Stimulated activated CD8-positive, alpha-beta memory T cell treated with anti-CD3 and anti-CD28 coated beads, Interleukin-7, amount 100 ng/mL, for 24 hours (primary cell): ENCODE results near the gene MEA1.
"Not testable (repeated sequence)": the region's sequence is repeated elsewhere in the genome, so short reads cannot be mapped to it uniquely, and the experiment has no call there.

ENCODE experiments used
- DNase-seq: peaks from one replicate; pipeline ENCODE4 v3.0.0-alpha.2; 2020; ENCODE audit warnings: low read depth

Gene MEA1

DNA sequence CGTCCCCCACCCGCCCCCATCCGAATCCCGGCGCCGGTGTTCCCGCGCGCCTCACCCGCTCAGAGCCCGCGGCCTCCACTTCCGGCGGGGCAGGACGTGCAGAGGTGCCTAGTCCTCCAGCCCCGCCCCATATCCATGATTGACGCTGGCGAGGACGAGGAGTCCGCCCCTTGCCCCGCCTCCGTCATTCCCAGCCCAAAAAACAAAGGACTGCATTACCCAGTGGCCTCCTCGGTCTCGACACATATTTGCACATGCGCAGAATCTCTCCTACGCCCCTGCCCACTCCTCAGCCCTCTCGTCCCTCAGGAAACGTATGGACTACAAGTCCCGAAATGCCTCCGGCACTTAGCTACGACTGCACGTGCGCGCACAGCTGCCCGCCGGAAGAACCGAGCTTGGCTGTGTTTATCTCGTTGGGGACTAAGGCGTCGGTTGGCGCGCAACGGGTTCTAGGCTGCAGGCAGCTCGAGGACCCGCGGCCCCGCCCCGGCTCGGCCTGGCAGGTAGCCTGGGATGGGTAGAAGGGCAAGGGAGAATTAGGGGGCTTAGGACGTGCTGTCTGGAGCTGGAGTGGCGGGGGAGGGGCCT is at the start of gene MEA1, which contains the start of gene KLHDC3:
Gene MEA1, minus strand, starts transcription at position 104 of the 591 bp plus-strand sequence. CDS start 133 bp downstream, outside the sequence.
Gene KLHDC3, plus strand, starts transcription at position 407 of the 591 bp plus-strand sequence. CDS start 2,944 bp downstream, outside the sequence.
- peak; percentile 97 for DNase-seq

DNA sequence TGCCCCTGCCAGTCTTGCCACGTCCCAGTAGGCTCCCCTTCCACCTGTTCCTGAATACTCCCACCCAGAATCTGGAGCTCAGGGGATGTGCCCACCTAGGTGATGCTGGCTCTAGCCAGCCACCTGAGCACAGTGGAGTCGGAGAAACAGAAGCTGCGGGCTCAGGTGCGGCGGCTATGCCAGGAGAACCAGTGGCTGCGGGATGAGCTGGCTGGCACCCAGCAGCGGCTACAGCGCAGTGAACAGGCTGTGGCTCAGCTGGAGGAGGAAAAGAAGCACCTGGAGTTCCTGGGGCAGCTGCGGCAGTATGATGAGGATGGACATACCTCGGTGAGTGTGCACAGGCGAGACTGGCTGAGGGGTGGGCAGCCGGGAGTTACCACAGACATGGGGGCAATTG is 49.1 kb upstream of the MEA1 start:
- no peak for DNase-seq

DNA sequence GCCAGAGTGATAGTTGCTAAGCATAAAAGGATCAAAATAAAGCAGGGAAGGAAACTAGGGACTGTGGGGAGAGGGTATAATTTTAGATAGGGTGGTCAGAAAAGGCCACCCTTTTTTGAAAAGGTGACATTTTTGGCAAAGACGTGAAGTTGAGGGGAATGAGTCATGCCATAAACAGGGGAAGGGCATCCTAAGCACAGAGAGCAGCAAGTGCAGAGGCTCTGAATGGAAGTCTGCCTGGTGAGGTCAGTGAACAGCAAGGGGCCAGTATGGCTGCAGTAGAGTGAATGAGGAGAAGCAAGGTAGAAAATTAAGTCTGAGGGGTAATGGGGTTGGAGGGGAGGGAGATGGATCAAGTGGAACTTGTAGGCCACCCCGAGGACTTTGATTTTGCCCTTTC is 48.1 kb upstream of the MEA1 start:
- DNase-seq: no peak

GRCh38 chr6:43060755-43061633 is 47.2 kb upstream of the MEA1 start:
- no peak for DNase-seq

DNA sequence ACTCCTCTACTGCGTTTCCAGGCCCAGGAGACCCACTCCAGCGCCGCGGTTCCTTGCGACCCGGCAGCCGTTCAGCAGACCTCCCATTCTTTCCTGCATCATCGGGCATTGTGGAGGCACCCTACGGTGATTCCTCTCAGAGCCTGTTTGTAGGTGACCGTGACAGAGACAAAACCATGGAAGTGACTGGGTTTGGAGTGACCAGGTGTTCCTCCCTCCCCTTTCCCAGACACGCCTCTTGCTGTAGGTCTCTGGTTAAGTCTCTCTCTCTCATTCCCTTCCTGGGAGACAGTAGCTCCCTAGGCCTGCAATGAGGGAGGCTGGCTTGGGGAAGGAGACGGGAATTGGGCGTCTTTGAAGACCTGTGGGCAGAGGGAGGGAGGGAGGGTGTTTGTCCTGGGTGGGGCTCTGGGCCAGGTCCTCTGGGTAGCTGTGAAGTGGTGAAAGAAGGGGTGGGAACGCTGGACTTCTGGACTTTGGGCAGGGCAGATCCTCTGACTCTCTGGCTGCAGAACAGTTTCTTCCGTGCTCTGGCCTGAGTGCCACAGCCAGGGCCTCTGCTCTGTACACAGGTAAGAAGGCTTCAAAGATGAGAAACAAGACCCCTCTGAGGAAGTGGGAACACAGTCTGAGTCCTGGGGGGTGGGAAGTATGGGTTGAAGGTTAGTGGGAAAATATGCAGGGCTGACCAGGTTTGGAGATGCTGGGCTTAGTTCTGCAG is 46.4 kb upstream of the MEA1 start:
- DNase-seq: no peak

- DNase-seq: peak; percentile 97
These were observed 45.7 kb upstream of the MEA1 start, which contains the start of the genes KLC4 and MRPL2 for GRCh38 chr6:43059168-43060033. Gene KLC4 (plus strand): TSS chr6:43059631. CDS start chr6:43061336, 1,705 bp downstream. Gene MRPL2 (minus strand): TSS chr6:43059434. CDS start chr6:43059381, 53 bp downstream.

DNA sequence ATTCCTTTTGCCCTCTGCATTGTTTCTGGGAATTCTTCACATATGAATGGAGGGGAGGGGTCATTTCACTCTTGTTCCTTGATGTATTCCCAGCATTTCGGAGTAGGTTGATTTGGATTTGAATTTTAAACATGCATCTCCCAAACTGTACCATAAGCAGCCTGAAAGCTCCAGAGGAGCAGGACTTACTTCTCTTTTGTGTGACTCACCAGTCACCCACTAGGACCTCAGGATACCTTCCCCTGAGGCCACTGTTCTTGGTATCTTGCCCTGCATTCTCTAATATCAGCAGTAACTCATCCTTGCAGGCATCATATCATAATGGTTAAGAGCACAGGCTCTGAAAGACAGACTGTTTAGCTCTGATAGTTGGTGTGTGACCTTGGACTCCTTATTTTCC is 44.8 kb upstream of the MEA1 start:
- no peak for DNase-seq

DNA sequence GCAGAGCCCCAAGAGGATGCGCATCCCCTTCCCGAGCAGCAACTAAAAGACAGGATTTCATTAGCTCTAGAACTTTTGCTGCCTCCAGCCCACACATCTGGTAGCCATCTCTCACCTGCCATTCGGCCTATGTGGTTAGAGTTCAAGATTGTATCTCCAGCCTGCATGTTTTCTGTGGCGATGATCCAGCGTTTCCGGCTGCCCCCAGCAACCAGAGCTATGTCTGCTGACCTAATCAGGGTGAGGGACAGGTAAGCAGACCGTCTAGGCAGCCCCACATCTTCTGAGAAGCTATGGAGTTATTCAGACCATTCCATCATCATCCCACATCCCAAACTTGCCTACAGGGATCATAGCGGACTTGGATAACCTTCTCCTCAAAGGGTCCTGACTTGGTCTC is 42.2 kb upstream of the MEA1 start:
- DNase-seq: no peak

DNA sequence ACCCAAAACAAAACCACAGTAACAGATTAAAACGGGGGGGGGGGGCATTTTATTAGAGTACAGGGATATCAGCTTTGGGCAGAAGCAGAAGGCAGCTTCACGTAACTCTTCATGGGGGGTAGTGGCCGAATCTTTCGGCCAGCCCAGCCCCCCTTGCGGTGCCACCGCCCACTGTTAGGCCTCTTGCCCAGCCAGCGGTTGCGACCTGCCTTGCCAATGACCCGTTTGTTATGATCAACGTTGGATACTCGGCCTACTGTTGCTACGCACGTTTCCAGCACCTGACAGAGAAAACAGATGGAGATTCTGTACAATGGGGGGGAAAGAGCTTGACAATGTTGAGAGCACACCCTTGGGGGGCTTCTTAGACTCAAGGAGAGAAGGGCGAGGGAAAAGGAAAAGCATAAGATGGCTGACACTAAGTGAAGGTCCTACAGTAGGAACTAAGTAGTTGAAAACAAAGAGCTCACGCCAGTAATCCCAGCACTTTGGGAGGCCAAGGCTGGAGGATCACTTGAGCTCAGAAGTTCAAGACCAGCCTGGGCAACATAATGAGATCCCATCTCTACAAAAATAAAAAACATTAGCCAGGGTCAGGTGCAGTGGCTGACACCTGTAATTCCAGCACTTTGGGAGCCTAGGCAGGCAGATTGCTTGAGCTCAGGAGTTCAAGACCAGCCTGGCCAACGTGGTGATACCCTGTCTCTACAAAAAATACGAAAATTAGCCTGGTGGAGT is 40.6 kb upstream of the MEA1 start:
- DNase-seq: no peak

- peak; percentile 75 for DNase-seq
These were observed 39.9 kb upstream of the MEA1 start, which contains the start of gene CUL7 for GRCh38 chr6:43053545-43054205. Gene CUL7 (minus strand): TSS chr6:43053851. CDS start chr6:43052788, 1,063 bp downstream.

DNA sequence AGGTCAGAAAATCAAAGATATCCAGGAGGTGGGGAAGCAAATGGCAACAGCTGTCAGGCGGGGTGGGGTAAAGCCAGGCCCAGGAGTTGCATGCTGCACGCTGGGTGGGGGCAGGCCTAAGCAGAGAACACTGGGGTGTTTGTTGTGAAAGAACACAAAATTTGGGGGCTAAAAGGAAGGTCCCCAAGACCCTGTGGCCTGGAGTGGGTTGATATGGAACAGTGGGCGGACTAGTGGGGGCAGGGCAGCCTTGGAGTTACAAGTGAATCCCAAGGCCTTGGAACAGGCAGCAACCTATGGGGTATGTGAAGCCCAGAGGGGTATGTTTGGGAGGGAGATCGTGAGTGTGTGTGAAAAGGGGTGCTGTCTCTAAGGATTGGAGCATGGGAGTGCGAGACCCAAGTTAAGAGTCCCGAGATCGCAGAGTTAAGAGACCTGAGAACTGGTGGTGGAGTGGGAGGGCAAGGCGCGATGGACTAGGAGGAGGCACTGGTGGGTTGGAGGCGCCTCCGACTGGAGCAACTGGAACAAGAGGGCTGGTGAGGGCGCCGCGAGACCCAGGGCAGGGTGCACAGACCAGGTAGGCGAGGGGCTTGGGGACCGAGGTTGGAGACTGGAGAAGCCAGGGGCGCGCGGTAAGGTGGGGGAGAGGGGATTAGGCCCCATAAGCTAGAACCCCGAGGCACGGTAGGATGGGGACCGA is 39.2 kb upstream of the MEA1 start:
- no peak for DNase-seq

DNA sequence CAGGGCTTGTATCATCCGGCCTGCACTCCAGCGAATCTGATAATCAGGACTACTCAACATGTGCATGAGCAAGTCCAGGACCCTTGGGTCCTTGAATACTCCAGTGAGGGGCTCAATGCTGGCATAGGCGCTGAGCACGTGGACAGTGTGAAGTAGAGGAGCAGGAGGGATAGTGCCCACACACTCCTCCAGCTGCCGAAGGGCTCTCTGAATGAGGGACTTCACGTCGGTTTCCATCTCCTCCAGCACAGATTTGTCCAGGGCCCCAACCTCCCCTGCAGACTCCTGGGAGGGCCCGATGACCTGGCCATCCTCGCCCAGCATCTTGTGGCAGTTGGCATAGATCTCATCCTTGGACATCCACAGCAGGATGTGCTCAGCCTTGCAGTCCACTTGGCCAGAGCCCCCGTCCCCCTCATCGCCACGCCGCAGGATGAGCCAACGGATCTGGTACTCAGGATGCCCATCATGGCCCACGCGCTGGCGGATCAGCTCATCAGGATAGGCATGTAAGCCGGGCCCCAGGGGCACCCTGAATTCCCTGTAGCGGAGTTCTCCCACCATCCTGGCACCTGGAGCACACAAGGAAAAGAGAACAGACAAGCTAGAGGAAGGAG is 38.6 kb upstream of the MEA1 start:
- DNase-seq: no peak

DNA sequence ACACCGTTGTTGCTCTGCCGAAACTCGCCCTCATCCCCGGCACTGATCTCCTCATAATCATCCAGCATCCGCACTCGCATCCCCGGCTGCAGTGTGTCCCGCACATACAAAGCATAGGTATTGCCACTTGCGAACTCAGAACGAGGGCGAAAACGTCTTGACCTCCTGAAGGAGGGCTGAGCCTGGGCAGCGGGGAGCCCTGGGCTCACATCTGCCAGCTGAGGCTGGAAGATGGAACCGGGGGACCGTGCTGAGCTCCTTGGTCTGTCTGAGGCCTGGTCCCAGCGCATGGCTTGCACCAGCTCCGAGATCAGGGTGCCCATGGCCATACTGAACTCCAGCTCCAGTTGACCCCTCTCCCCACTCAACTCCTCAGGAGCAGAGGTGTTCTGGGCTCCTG is 37.2 kb upstream of the MEA1 start:
- no peak for DNase-seq

DNA sequence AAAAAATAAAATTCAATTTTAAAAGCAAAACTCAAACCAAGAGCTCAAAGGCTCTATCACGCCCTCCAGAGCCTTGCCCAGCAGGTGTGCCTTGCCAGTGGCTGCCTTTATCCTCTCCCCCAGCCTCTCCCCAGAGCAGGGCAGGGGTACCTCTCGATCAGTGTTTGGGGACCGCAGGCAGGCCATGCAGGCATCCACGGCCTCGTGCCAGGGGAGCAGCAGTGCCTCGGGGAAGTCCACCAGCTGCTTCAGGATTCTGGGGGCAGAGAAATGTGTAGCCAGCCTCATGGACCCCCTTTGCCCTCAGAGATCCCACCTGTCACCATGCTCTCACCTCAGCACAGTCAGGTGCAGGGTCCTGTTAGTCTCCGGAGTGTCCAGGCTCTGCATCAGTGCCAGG is 34.3 kb upstream of the MEA1 start:
- no peak for DNase-seq

DNA sequence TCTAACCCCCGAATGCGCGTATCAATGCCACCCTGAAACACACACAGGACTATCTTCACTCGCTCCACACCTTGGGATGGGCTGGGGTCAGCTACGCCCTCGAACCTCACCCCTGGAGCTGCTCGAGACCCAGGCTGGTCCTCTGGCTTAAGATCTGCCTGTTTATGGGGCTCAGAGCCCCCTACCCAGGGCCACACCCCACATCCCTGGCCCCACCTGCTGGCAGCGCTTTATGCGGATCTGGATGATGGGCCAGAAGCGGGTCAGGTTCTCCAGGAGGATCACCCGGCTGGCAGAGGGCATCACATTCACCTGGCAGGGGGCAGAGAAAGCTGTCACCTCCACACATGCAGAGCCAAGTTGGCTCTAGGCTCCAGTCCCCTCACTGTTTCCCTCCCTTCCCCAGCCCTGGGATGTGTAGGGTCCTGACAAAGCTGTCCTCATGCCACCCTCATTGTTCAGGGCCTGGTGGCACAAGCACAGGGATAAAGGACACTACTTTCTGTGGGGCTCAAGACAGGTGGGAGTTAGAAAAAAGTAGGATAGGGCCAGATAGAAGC is 31.7 kb upstream of the MEA1 start:
- DNase-seq: no peak

- DNase-seq: no peak
These were observed 29.6 kb upstream of the MEA1 start for GRCh38 chr6:43043310-43043709.

DNA sequence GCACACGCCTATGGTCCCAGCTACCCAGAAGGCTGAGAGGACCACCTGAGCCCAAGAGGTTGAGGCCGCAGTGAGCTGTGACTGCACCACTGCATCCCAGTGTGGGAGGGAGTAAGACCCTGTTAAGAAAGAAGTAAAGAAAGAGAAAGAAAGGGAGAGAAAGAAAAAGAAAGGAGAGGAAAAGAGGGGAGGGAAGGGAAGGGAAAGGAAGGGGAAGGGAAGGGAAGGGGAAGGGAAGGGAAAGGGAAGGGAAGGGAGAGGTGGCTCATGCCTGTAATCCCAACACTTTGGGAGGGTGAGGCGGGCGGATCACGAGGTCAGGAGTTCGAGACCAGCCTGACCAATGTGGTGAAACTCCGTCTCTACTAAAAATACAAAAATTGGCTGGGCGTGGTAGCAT is 27.7 kb upstream of the MEA1 start:
- DNase-seq: not testable (repeated sequence)

- no peak for DNase-seq
These were observed 27.0 kb upstream of the MEA1 start for GRCh38 chr6:43040542-43041257.
